PC-3 (cell line): ENCODE measurements around the gene CUEDC1.

Source experiments
- EZH2phosphoT487 ChIP-seq: fragments of 300-600 bp; sonication (generic); IDR thresholded peaks from 2 replicates; pipeline ENCODE4 v1.6.1; 2018; ENCODE audit warnings: mild to moderate bottlenecking, antibody characterized with exemption, low read length, borderline replicate concordance
- TF ChIP-seq, protein P1 (sequence below): fragments of 300-600 bp; sonication (generic); conservative IDR thresholded peaks from 2 replicates; pipeline ENCODE4 v1.5.1; 2017; ENCODE audit warnings: antibody characterized with exemption, low read depth, mild to moderate bottlenecking, low read length

DNA sequence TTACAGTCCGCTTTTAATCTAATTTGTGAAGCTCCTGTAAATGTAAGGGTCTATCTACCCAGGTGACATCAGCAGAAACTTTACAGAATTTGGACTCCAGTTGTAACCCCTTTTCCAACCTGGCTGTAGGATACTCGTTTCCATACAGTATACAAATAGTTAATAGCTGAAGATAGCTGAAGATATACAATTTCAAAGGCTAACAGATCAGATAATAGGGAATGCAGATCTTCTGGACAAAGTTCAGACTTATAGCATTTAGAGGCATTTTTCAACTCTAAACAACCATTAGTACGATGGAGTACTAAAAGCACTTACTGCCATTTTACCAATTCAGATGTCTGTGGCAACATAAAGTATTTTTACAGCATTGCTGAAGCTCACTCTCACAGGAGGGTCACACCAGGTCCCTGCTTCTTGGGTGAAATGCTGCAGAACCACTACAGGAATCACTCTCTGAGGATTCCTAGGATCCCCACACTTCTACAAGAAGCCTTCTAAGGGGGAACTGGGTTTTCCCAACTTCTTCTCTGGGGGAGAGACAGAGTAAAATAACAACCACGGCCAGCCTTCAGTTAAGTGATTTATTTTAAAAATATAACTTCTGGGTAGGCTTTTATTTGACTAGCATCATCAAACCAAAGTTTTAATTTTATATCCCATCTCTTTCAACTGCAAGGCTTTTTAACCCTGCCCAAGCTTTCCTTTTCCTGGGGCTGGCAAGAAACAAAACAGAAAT lies 29.9 kb upstream of the CUEDC1 start:
- TF ChIP-seq EZH2phosphoT487, result no peak
- TF ChIP-seq, protein P1, sequence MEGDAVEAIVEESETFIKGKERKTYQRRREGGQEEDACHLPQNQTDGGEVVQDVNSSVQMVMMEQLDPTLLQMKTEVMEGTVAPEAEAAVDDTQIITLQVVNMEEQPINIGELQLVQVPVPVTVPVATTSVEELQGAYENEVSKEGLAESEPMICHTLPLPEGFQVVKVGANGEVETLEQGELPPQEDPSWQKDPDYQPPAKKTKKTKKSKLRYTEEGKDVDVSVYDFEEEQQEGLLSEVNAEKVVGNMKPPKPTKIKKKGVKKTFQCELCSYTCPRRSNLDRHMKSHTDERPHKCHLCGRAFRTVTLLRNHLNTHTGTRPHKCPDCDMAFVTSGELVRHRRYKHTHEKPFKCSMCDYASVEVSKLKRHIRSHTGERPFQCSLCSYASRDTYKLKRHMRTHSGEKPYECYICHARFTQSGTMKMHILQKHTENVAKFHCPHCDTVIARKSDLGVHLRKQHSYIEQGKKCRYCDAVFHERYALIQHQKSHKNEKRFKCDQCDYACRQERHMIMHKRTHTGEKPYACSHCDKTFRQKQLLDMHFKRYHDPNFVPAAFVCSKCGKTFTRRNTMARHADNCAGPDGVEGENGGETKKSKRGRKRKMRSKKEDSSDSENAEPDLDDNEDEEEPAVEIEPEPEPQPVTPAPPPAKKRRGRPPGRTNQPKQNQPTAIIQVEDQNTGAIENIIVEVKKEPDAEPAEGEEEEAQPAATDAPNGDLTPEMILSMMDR, result no peak
